GM10248 (cell line): ENCODE results near the gene CASZ1.

Experiments
- CTCF ChIA-PET: fragments of 300-600 bp; sonication (Branson Sonifier 250); formaldehyde crosslinking; extraction: SDS; loops from one replicate; lab custom pipeline; 2021; ENCODE audit warnings: antibody characterized with exemption; lab: Yijun Ruan, JAX
- POLR2A ChIA-PET: fragments of 350-650 bp; sonication (Branson Sonifier 250); formaldehyde crosslinking; extraction: SDS; loops from one replicate; lab custom pipeline; 2020; ENCODE audit warnings: antibody characterized with exemption; lab: Yijun Ruan, JAX
- DNase-seq: peaks from one replicate; pipeline ENCODE4 v3.0.0; 2012; ENCODE audit errors: extremely low spot score
- CTCF ChIP-seq: IDR thresholded peaks from 2 replicates; pipeline ENCODE4 v1.5.1; 2012; ENCODE audit warnings: mild to moderate bottlenecking, low read depth; ENCODE audit errors: extremely low read depth, missing control alignments, control extremely low read depth

Gene CASZ1

GRCh38 chr1:10745383-10745782 lies 51.1 kb downstream of the CASZ1 start:
- no peak for DNase-seq
- ChIA-PET POLR2A (no interaction called here), CTCF (no interaction called here)
- TF ChIP-seq CTCF, result no peak

- POLR2A ChIA-PET, result no interaction called here
- DNase-seq, result no peak
- CTCF ChIA-PET, result no interaction called here
- no peak for TF ChIP-seq CTCF
These were observed 51.7 kb downstream of the CASZ1 start for GRCh38 chr1:10744654-10745238.

- TF ChIP-seq CTCF, result no peak
- ChIA-PET CTCF (no interaction called here), POLR2A (no interaction called here)
- DNase-seq, result no peak
These were observed 52.4 kb downstream of the CASZ1 start for GRCh38 chr1:10744029-10744428.

GRCh38 chr1:10741696-10742095 lies 54.8 kb downstream of the CASZ1 start:
- ChIA-PET POLR2A (no interaction called here), CTCF (no interaction called here)
- TF ChIP-seq CTCF, result no peak
- DNase-seq, result no peak

GRCh38 chr1:10740123-10740522 lies 56.3 kb downstream of the CASZ1 start:
- CTCF ChIA-PET, result no interaction called here
- POLR2A ChIA-PET, result no interaction called here
- no peak for DNase-seq
- TF ChIP-seq CTCF, result no peak

GRCh38 chr1:10739589-10739988 lies 56.9 kb downstream of the CASZ1 start:
- CTCF ChIA-PET, result no interaction called here
- POLR2A ChIA-PET, result no interaction called here
- TF ChIP-seq CTCF, result no peak
- DNase-seq, result no peak
